Adipocyte (in vitro differentiated cells): ENCODE measurements around the gene PIEZO2.
"Not testable (repeated sequence)": the region's sequence is repeated elsewhere in the genome, so short reads cannot be mapped to it uniquely, and the experiment has no call there.

Experiments used
- DNase-seq: peaks from one replicate; pipeline ENCODE4 v3.0.0-alpha.2; 2015; ENCODE audit warnings: low read depth
- H3K27me3 ChIP-seq: replicated peaks from 2 replicates; pipeline ENCODE4 v1.7.0; 2013; ENCODE audit warnings: mild to moderate bottlenecking, low read length, moderate library complexity; ENCODE audit not compliant: control insufficient read depth, insufficient read depth
- H3K36me3 ChIP-seq: 2 replicates; pipeline ENCODE4 v1.7.0; 2013; ENCODE audit warnings: low read length, mild to moderate bottlenecking, moderate library complexity; ENCODE audit not compliant: control insufficient read depth, insufficient read depth, severe bottlenecking
- H3K4me1 ChIP-seq: 2 replicates; pipeline ENCODE4 v1.7.0; 2013; ENCODE audit warnings: mild to moderate bottlenecking, low read length, moderate library complexity; ENCODE audit not compliant: control insufficient read depth, insufficient read depth
- H3K4me3 ChIP-seq: 2 replicates; pipeline ENCODE4 v1.7.0; 2013; ENCODE audit warnings: mild to moderate bottlenecking, low read length, moderate library complexity
- H3K9ac ChIP-seq: 2 replicates; pipeline ENCODE4 v1.7.0; 2013; ENCODE audit warnings: mild to moderate bottlenecking, low read length, moderate library complexity
- H3K9me3 ChIP-seq: 2 replicates; pipeline ENCODE4 v1.7.0; 2013; ENCODE audit warnings: mild to moderate bottlenecking, low read length, moderate library complexity; ENCODE audit not compliant: control insufficient read depth

The PIEZO2 gene

GRCh38 chr18:10626606-10627213, 522.7 kb downstream of the PIEZO2 start:
- not testable (repeated sequence) for H3K36me3 ChIP-seq, H3K4me3 ChIP-seq, H3K9ac ChIP-seq

GRCh38 chr18:10623606-10624005, 525.8 kb downstream of the PIEZO2 start:
- not testable (repeated sequence) for H3K4me1 ChIP-seq, H3K27me3 ChIP-seq, H3K9me3 ChIP-seq, H3K4me3 ChIP-seq, H3K9ac ChIP-seq, H3K36me3 ChIP-seq, DNase-seq

More at GRCh38 chr18:10626606-10627213, 522.7 kb downstream of the PIEZO2 start:
- not testable (repeated sequence) for H3K4me1 ChIP-seq, DNase-seq, H3K27me3 ChIP-seq, H3K9me3 ChIP-seq

GRCh38 chr18:10622982-10623381, 526.4 kb downstream of the PIEZO2 start:
- not testable (repeated sequence) for H3K27me3 ChIP-seq, H3K4me1 ChIP-seq, DNase-seq, H3K4me3 ChIP-seq, H3K9me3 ChIP-seq, H3K9ac ChIP-seq, H3K36me3 ChIP-seq

- H3K4me3 ChIP-seq, H3K36me3 ChIP-seq, H3K9ac ChIP-seq, H3K9me3 ChIP-seq, H3K27me3 ChIP-seq, H3K4me1 ChIP-seq: not testable (repeated sequence)
- DNase-seq: peak; percentile 81
Observed at GRCh38 chr18:10620670-10621329, 528.6 kb downstream of the PIEZO2 start.
